Hepatocyte (in vitro differentiated cells): ENCODE results near the gene CACNA1C.

ENCODE experiments used
- CTCF ChIP-seq: fragments of 200-600 bp; sonication (generic); IDR thresholded peaks from 2 replicates; pipeline ENCODE4 v1.5.1; 2016; ENCODE audit warnings: antibody characterized with exemption, mild to moderate bottlenecking; ENCODE audit not compliant: poor library complexity
- EZH2 ChIP-seq: fragments of 200-600 bp; sonication (generic); IDR thresholded peaks from 2 replicates; pipeline ENCODE4 v1.6.1; 2016; ENCODE audit warnings: antibody characterized with exemption, mild to moderate bottlenecking, borderline replicate concordance
- EZH2phosphoT487 ChIP-seq: fragments of 200-600 bp; sonication (generic); IDR thresholded peaks from one replicate; pipeline ENCODE4 v1.6.1; 2018; ENCODE audit warnings: antibody characterized with exemption, mild to moderate bottlenecking, low read depth, moderate library complexity; ENCODE audit not compliant: unreplicated experiment, severe bottlenecking

GRCh38 chr12:2669560-2669959, 616.8 kb downstream of the CACNA1C start:
- TF ChIP-seq CTCF (no peak), EZH2 (no peak), EZH2phosphoT487 (no peak)
